SK-N-SH (cell line): ENCODE data around the gene ITGB3BP. TPM values are rescaled to one million over a fixed set of nuclear protein-coding genes. Genes with fewer than 3 reads are reported as not detected.

Source experiments
- CTCF ChIA-PET: fragments of 300-600, 350-600 bp; formaldehyde crosslinking; extraction: SDS; loops from one replicate; lab custom pipeline; 2021; lab: Yijun Ruan, JAX
- POLR2A ChIA-PET: fragments of 350-600 bp; sonication (Branson Sonifier 250); formaldehyde crosslinking; extraction: SDS; loops from one replicate; lab custom pipeline; 2020; ENCODE audit warnings: antibody characterized with exemption, inconsistent platforms; lab: Yijun Ruan, JAX
- DNase-seq: peaks from one replicate; pipeline ENCODE4 v3.0.0; 2012
- H2AFZ ChIP-seq: fragments of 200-600 bp; sonication (generic); 2 replicates; pipeline ENCODE4 v1.8.1; 2016; ENCODE audit warnings: antibody characterized with exemption, mild to moderate bottlenecking, low read depth
- H3F3A ChIP-seq: fragments of 200-600 bp; sonication (generic); replicated peaks from 2 replicates; pipeline ENCODE3; 2016; ENCODE audit warnings: antibody characterized with exemption, mild to moderate bottlenecking; ENCODE audit not compliant: insufficient read depth
- H3K27ac ChIP-seq, 2 experiments: fragments of 200-500 bp in 1 of 2; fragments of 200-600 bp in 1 of 2; sonication (Bioruptor generic) in 1 of 2; sonication (generic), shearing (Covaris generic) in 1 of 2; 2 replicates each; pipeline versions ENCODE4 v1.5.1 to v1.6.1; 2014 to 2016; ENCODE audit warnings: low read depth in 2 of 2, inconsistent platforms in 1 of 2, low read length in 1 of 2, mild to moderate bottlenecking in 1 of 2, mixed read lengths in 1 of 2
- H3K27me3 ChIP-seq: fragments of 200-600 bp; sonication (generic), shearing (Covaris generic); 2 replicates; pipeline ENCODE4 v1.6.1; 2016; ENCODE audit warnings: mixed run types; ENCODE audit not compliant: insufficient read depth
- H3K36me3 ChIP-seq, 2 experiments: fragments of 200-500 bp in 1 of 2; fragments of 200-600 bp in 1 of 2; sonication (Bioruptor generic) in 1 of 2; sonication (generic) in 1 of 2; replicated peaks in 1 of 2; 2 replicates each; pipeline versions ENCODE3 to v1.5.1; 2014 to 2016; ENCODE audit warnings: low read length in 1 of 2, mild to moderate bottlenecking in 1 of 2; ENCODE audit not compliant: insufficient read depth in 2 of 2, control insufficient read depth in 1 of 2
- H3K4me1 ChIP-seq, 2 experiments: fragments of 200-500 bp in 1 of 2; fragments of 200-600 bp in 1 of 2; sonication (Bioruptor generic) in 1 of 2; sonication (generic), shearing (Covaris generic) in 1 of 2; 2 replicates each; pipeline versions ENCODE4 v1.5.1 to v1.6.1; 2014 to 2016; ENCODE audit warnings: low read depth in 1 of 2, low read length in 1 of 2, mixed run types in 1 of 2; ENCODE audit not compliant: insufficient read depth in 2 of 2, control insufficient read depth in 1 of 2
- H3K4me2 ChIP-seq: fragments of 200-600 bp; sonication (generic), shearing (Covaris generic); 2 replicates; pipeline ENCODE4 v1.6.1; 2017; ENCODE audit warnings: mixed run types
- H3K4me3 ChIP-seq, 2 experiments: fragments of 200-500 bp in 1 of 2; fragments of 200-600 bp in 1 of 2; sonication (Bioruptor generic) in 1 of 2; sonication (generic), shearing (Covaris generic) in 1 of 2; 2 replicates each; pipeline versions ENCODE4 v1.5.1 to v1.8.1; 2014 to 2016; ENCODE audit warnings: low read depth in 2 of 2, inconsistent platforms in 1 of 2, low read length in 1 of 2, mild to moderate bottlenecking in 1 of 2, mixed read lengths in 1 of 2, moderate library complexity in 1 of 2
- H3K79me2 ChIP-seq: fragments of 200-600 bp; sonication (generic); 2 replicates; pipeline ENCODE4 v1.8.1; 2017; ENCODE audit warnings: mild to moderate bottlenecking; ENCODE audit not compliant: insufficient read depth
- H3K9ac ChIP-seq: fragments of 200-600 bp; sonication (generic); 2 replicates; pipeline ENCODE4 v1.6.1; 2017; ENCODE audit warnings: mixed run types
- H3K9me2 ChIP-seq: fragments of 200-600 bp; sonication (generic); 2 replicates; pipeline ENCODE4 v1.6.1; 2017; ENCODE audit warnings: mixed run types
- H3K9me3 ChIP-seq: fragments of 200-600 bp; sonication (generic); 2 replicates; pipeline ENCODE4 v1.6.1; 2017; ENCODE audit warnings: mixed run types, mild to moderate bottlenecking, moderate library complexity
- H4K20me1 ChIP-seq: fragments of 200-600 bp; sonication (generic); 2 replicates; pipeline ENCODE4 v1.6.1; 2017; ENCODE audit warnings: mild to moderate bottlenecking, mixed run types; ENCODE audit not compliant: insufficient read depth
- ELF1 ChIP-seq: IDR thresholded peaks from 2 replicates; pipeline ENCODE4 v1.4.0; 2012
- EP300 ChIP-seq, 2 experiments: IDR thresholded peaks; 2 replicates each; pipeline versions ENCODE4 v1.4.0 to v1.6.1; 2012; ENCODE audit warnings: borderline replicate concordance in 1 of 2, low read depth in 1 of 2, low read length in 1 of 2
- EZH2phosphoT487 ChIP-seq: fragments of 200-600 bp; sonication (generic); IDR thresholded peaks from 2 replicates; pipeline ENCODE4 v1.6.1; 2017; ENCODE audit warnings: low read depth, mixed run types, mild to moderate bottlenecking, antibody characterized with exemption, moderate library complexity, borderline replicate concordance
- FOSL2 ChIP-seq: IDR thresholded peaks from 2 replicates; pipeline ENCODE4 v1.4.0; 2012; ENCODE audit warnings: low read depth, mild to moderate bottlenecking, moderate library complexity, borderline replicate concordance
- FOXJ3 ChIP-seq: sonication (generic); formaldehyde crosslinking; IDR thresholded peaks from 2 replicates; pipeline ENCODE4 v1.5.1; 2020; ENCODE audit warnings: mild to moderate bottlenecking, missing genetic modification reagents
- IRF3 ChIP-seq: fragments of 150-350 bp; IDR thresholded peaks from 2 replicates; pipeline ENCODE4 v1.6.1; 2016; ENCODE audit warnings: mild to moderate bottlenecking, low read depth, low read length
- JUND ChIP-seq: IDR thresholded peaks from 2 replicates; pipeline ENCODE4 v1.4.0; 2012
- MEF2A ChIP-seq: IDR thresholded peaks from 2 replicates; pipeline ENCODE4 v1.4.0; 2012; ENCODE audit warnings: low read depth, borderline replicate concordance
- MXI1 ChIP-seq: IDR thresholded peaks from 2 replicates; pipeline ENCODE4 v1.6.1; 2012; ENCODE audit warnings: mild to moderate bottlenecking, low read depth, low read length, improper control_type of control experiment
- NRF1 ChIP-seq: IDR thresholded peaks from 2 replicates; pipeline ENCODE4 v1.6.1; 2012; ENCODE audit warnings: low read depth, mild to moderate bottlenecking, low read length
- PBX3 ChIP-seq: IDR thresholded peaks from 2 replicates; pipeline ENCODE4; 2012
- POLR2AphosphoS5 ChIP-seq: IDR thresholded peaks from 2 replicates; pipeline ENCODE4 v1.6.1; 2012; ENCODE audit warnings: low read depth, low read length
- RXRA ChIP-seq: IDR thresholded peaks from 2 replicates; pipeline ENCODE4 v1.4.0; 2012; ENCODE audit warnings: low read depth, mild to moderate bottlenecking, borderline replicate concordance
- TAF1 ChIP-seq: IDR thresholded peaks from 2 replicates; pipeline ENCODE4 v1.6.1; 2012; ENCODE audit warnings: low read depth, mild to moderate bottlenecking, low read length, moderate library complexity, borderline replicate concordance
- TCF12 ChIP-seq: IDR thresholded peaks from 2 replicates; pipeline ENCODE4 v1.4.0; 2012
- TEAD4 ChIP-seq: IDR thresholded peaks from 2 replicates; pipeline ENCODE4 v1.4.0; 2012; ENCODE audit warnings: mild to moderate bottlenecking, borderline replicate concordance; ENCODE audit not compliant: insufficient read depth
- YY1 ChIP-seq: IDR thresholded peaks from 2 replicates; pipeline ENCODE4 v1.4.0; 2012; ENCODE audit warnings: low read depth, mild to moderate bottlenecking
- WGBS: methylation state at CpG from one replicate; pipeline ENCODE4 v1.1.6; 2017; ENCODE audit warnings: low lambda C conversion rate; 5-methylcytosine and 5-hydroxymethylcytosine counted together
- polyA plus RNA-seq, 3 experiments: library from polyadenylated mRNA; depleted of rRNA; stranded (reverse); fragments of >200 nt; gene quantifications; 2 replicates each; pipeline ENCODE4 v1.2.3, GENCODE V29; 2012
- TF ChIP-seq, protein P1 (sequence below): fragments of 150-350 bp; IDR thresholded peaks from 2 replicates; pipeline ENCODE4 v1.6.1; 2017; ENCODE audit warnings: antibody characterized with exemption, low read length, low read depth, borderline replicate concordance
- TF ChIP-seq, protein P2 (sequence below): IDR thresholded peaks from 2 replicates; pipeline ENCODE4 v1.4.0; 2012; ENCODE audit warnings: low read depth, borderline replicate concordance
- TF ChIP-seq, protein P3 (sequence below): IDR thresholded peaks from 2 replicates; pipeline ENCODE4 v1.4.0; 2012; ENCODE audit warnings: low read depth

Gene ITGB3BP
- polyA plus RNA-seq, 1 of the 3 experiments (the other 2 are of a cell fraction) = 9.9 TPM

DNA sequence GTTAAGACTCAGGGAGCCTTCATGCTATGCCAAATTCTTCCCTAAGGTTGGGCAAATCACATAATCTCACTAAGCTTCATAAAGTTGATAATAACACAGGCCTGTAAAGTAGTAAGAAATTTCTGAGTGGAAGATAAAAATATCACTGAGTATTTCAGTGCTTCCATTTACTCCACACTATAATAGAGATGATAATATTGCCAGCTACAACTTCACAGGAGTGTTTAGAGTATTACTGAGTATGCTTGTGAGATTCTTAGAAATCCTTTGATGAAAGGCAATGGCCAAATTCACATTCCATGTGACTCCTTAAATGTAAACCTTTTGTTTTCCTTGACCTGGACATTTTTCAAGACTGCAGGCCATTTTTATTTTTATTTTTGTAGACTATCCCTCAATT is 10.4 kb downstream of the ITGB3BP start:
- no peaks in the 10 kb centered on the region for H3F3A ChIP-seq
- POLR2A ChIA-PET = no interaction called here
- DNase-seq = no peak
- H3K9me2 ChIP-seq = no peaks in the 10 kb centered on the region
- H3K4me3 ChIP-seq = no peak overlapping the region
- TF ChIP-seq TEAD4 (no peak), FOSL2 (no peak), FOXJ3 (no peak), RXRA (no peak), NRF1 (no peak), POLR2AphosphoS5 (no peak), ELF1 (no peak), MEF2A (no peak), YY1 (no peak), EP300 (IDR thresholded peaks at IDR 0.05; ENCODE audit: borderline replicate concordance in 1 of 2, low read depth in 1 of 2, low read length in 1 of 2) (no peak), TCF12 (no peak), TAF1 (no peak), MXI1 (no peak), IRF3 (no peak), JUND (no peak)
- TF ChIP-seq, protein P1, sequence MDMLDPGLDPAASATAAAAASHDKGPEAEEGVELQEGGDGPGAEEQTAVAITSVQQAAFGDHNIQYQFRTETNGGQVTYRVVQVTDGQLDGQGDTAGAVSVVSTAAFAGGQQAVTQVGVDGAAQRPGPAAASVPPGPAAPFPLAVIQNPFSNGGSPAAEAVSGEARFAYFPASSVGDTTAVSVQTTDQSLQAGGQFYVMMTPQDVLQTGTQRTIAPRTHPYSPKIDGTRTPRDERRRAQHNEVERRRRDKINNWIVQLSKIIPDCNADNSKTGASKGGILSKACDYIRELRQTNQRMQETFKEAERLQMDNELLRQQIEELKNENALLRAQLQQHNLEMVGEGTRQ = no peak
- TF ChIP-seq, protein P2, sequence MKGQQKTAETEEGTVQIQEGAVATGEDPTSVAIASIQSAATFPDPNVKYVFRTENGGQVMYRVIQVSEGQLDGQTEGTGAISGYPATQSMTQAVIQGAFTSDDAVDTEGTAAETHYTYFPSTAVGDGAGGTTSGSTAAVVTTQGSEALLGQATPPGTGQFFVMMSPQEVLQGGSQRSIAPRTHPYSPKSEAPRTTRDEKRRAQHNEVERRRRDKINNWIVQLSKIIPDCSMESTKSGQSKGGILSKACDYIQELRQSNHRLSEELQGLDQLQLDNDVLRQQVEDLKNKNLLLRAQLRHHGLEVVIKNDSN = no peak
- no peak overlapping the region for H3K27ac ChIP-seq
- H2AFZ ChIP-seq = no peak overlapping the region
- no peaks in the 10 kb centered on the region for H3K27me3 ChIP-seq
- CTCF ChIA-PET = interaction anchor here (0.7 kb wide), 1 partner anchor 631 kb away, joined by 3 read pairs; no protein-coding TSS in a partner anchor
- H3K9ac ChIP-seq = no peak overlapping the region
- no peaks in the 10 kb centered on the region for H3K9me3 ChIP-seq
- H3K79me2 ChIP-seq = peaks cover 12% of the 10 kb centered on the region; the same call in 1 of the 2 replicates
- peaks cover 11 to 21% of the 10 kb centered on the region in 2 experiments for H3K36me3 ChIP-seq
- H4K20me1 ChIP-seq = no peaks in the 10 kb centered on the region
- no peak overlapping the region for H3K4me2 ChIP-seq
- no peaks in the 10 kb centered on the region for H3K4me1 ChIP-seq

DNA sequence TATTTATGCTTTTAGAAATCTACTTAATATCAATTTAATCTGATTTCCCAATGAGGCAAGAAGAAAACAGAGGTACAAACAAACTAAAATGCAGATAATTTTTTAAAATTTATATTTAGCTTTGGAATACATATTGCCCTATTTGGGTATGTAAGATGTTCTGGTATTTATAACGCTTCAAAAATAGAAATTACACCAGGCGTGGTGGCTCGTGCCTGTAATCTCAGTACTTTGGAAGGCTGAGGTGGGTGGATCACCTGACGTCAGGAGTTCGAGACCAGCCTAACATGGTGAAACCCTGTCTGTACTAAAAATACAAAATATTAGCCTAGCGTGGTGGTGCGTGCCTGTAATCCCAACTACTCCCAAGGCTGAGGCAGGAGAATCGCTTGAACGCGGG is 13.3 kb downstream of the ITGB3BP start:
- TF ChIP-seq YY1 (no peak), TEAD4 (no peak), PBX3 (no peak), ELF1 (no peak), EZH2phosphoT487 (no peak), FOXJ3 (no peak), TCF12 (no peak)
- TF ChIP-seq, protein P3, sequence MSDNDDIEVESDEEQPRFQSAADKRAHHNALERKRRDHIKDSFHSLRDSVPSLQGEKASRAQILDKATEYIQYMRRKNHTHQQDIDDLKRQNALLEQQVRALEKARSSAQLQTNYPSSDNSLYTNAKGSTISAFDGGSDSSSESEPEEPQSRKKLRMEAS = no peak
- peaks cover 2% of the 10 kb centered on the region; the same call in 1 of the 2 replicates for H3K79me2 ChIP-seq
- H3F3A ChIP-seq = no peaks in the 10 kb centered on the region
- no peak for DNase-seq
- H3K27me3 ChIP-seq = no peaks in the 10 kb centered on the region
- no peaks in the 10 kb centered on the region for H4K20me1 ChIP-seq
- H3K36me3 ChIP-seq = peaks cover 15 to 31% of the 10 kb centered on the region in 2 experiments
- H3K4me3 ChIP-seq = no peak overlapping the region
- no peak overlapping the region for H3K4me2 ChIP-seq
- H3K9me3 ChIP-seq = no peaks in the 10 kb centered on the region
- ChIA-PET CTCF (no interaction called here), POLR2A (no interaction called here)
- no peaks in the 10 kb centered on the region for H3K9me2 ChIP-seq
- WGBS = 84% methylated on average over 10 of the region's 10 CpGs
- no peaks in the 10 kb centered on the region for H3K4me1 ChIP-seq
- H3K9ac ChIP-seq = no peak overlapping the region
- no peak overlapping the region for H2AFZ ChIP-seq
- no peak overlapping the region for H3K27ac ChIP-seq
